ENCODE results near the gene CEL. TPM values are rescaled to one million over a fixed set of nuclear protein-coding genes. Genes with fewer than 3 reads are reported as not detected.

CEL gene
- total and polyA plus RNA-seq, 2 donors (not counting 3 experiments of a cell fraction or from before 2014, with no cell fraction given), result 0.92 to 1.1 TPM

DNA sequence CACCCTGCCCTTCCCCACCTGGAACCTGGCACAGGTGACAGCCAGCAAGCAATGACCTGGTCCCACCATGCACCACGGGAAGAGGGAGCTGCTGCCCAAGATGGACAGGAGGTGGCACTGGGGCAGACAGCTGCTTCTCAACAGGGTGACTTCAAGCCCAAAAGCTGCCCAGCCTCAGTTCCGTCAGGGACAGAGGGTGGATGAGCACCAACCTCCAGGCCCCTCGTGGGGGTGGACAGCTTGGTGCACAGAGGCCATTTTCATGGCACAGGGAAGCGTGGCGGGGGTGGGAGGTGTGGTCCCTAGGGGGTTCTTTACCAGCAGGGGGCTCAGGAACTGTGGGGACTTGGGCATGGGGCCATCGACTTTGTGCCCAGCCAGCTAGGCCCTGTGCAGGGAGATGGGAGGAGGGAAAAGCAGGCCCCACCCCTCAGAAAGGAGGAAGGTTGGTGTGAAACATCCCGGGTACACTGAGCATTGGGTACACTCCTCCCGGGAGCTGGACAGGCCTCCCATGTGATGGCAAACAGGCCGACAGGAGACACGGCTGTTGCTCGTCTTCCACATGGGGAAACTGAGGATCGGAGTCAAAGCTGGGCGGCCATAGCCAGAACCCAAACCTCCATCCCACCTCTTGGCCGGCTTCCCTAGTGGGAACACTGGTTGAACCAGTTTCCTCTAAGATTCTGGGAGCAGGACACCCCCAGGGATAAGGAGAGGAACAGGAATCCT, 1.9 kb downstream of the CEL start:
- TF ChIP-seq EZH2 (IDR thresholded peaks at IDR 0.05; ENCODE audit: borderline replicate concordance, low read depth, low read length, severe bottlenecking) (no peak), FOS (IDR thresholded peaks at IDR 0.05; ENCODE audit: borderline replicate concordance, insufficient read depth, low read length) (no peak), POLR2AphosphoS5 (IDR thresholded peaks at IDR 0.05; ENCODE audit: insufficient read depth, low read depth, low read length) (no peak), MYC (IDR thresholded peaks at IDR 0.05; ENCODE audit: low read depth, low read length) (no peak), JUN (IDR thresholded peaks at IDR 0.05; ENCODE audit: borderline replicate concordance, insufficient read depth, insufficient read length, low read depth) (no peak)
- TF ChIP-seq, protein P1, sequence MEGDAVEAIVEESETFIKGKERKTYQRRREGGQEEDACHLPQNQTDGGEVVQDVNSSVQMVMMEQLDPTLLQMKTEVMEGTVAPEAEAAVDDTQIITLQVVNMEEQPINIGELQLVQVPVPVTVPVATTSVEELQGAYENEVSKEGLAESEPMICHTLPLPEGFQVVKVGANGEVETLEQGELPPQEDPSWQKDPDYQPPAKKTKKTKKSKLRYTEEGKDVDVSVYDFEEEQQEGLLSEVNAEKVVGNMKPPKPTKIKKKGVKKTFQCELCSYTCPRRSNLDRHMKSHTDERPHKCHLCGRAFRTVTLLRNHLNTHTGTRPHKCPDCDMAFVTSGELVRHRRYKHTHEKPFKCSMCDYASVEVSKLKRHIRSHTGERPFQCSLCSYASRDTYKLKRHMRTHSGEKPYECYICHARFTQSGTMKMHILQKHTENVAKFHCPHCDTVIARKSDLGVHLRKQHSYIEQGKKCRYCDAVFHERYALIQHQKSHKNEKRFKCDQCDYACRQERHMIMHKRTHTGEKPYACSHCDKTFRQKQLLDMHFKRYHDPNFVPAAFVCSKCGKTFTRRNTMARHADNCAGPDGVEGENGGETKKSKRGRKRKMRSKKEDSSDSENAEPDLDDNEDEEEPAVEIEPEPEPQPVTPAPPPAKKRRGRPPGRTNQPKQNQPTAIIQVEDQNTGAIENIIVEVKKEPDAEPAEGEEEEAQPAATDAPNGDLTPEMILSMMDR (IDR thresholded peaks at IDR 0.05; ENCODE audit: extremely low read depth in 1 of 2, insufficient read depth in 1 of 2, low read depth in 1 of 2, low read length in 2 of 2), result no peak
- H3K9me3 ChIP-seq (replicated peaks; ENCODE audit: control insufficient read depth, insufficient read depth, low read length), result no peaks in the 10 kb centered on the region
- ChIA-PET POLR2A (no interaction called here), CTCF (interaction anchor here (0.9 to 1.7 kb wide), 3 partner anchors 11 to 83 kb away, joined by 3 to 5 read pairs (median 5); no protein-coding TSS in a partner anchor)
- dilution Hi-C loops (cut with MboI; ENCODE audit: extremely low pct_ligation_motif_present, low sequenced_read_pairs) (no loop called here), intact Hi-C loops (cut with micrococcal nuclease) (no loop called here)
- H2AFZ ChIP-seq (ENCODE audit: low read depth, low read length), result no peak overlapping the region
- H3K4me3 ChIP-seq (replicated peaks in 1 of 3; ENCODE audit: insufficient read depth in 1 of 3, low read depth in 1 of 3, low read length in 3 of 3), result no peak overlapping the region
- no peaks in the 10 kb centered on the region for H4K20me1 ChIP-seq (replicated peaks; ENCODE audit: control insufficient read depth, extremely low read depth, insufficient read depth, low read length)
- DNase-seq (ENCODE audit: low read depth, low spot score) (no peak), FAIRE-seq (no peak)
- no peaks in the 10 kb centered on the region for H3K27me3 ChIP-seq (ENCODE audit: control insufficient read depth in 2 of 2, insufficient read depth in 2 of 2, low read length in 2 of 2)
- no peaks in the 10 kb centered on the region for H3K36me3 ChIP-seq (ENCODE audit: control insufficient read depth in 2 of 2, extremely low read depth in 1 of 2, insufficient read depth in 2 of 2, low read length in 2 of 2)
- no peak overlapping the region for H3K4me2 ChIP-seq (ENCODE audit: insufficient read depth, low read length)
- H3K79me2 ChIP-seq (ENCODE audit: control insufficient read depth, insufficient read depth, low read length), result no peaks in the 10 kb centered on the region
- no TSS peak for BruUV-seq (replicated peaks)
- no peak overlapping the region for H3K27ac ChIP-seq (ENCODE audit: insufficient read depth, low read depth, low read length)
- no peak overlapping the region for H3K9ac ChIP-seq (replicated peaks; ENCODE audit: extremely low read depth, insufficient read depth, low read length)
- H3K9me1 ChIP-seq (replicated peaks; ENCODE audit: control insufficient read depth, extremely low read depth, insufficient read depth, low read length), result no peaks in the 10 kb centered on the region
- H3K4me1 ChIP-seq (ENCODE audit: control insufficient read depth, extremely low read depth, insufficient read depth, low read length), result peaks cover 3% of the 10 kb centered on the region

All from endothelial cell of umbilical vein (primary cell).